OCI-LY1 (cell line): ENCODE measurements around the gene DOCK2.

Source experiments
- H2AFZ ChIP-seq: fragments of 200-600 bp; sonication (generic), shearing (Covaris generic); 2 replicates; pipeline ENCODE4 v1.6.0; 2014; ENCODE audit warnings: antibody characterized with exemption, mild to moderate bottlenecking, low read length
- H3F3A ChIP-seq: fragments of 200-600 bp; sonication (generic), shearing (Covaris generic); 2 replicates; pipeline ENCODE4 v1.6.0; 2014; ENCODE audit warnings: mild to moderate bottlenecking, antibody characterized with exemption, low read length, moderate library complexity; ENCODE audit not compliant: insufficient read depth
- H3K27ac ChIP-seq: fragments of 200-600 bp; sonication (generic); 2 replicates; pipeline ENCODE4 v1.5.1; 2014; ENCODE audit warnings: low read length, mixed run types, mild to moderate bottlenecking, low read depth; ENCODE audit not compliant: poor library complexity, severe bottlenecking
- H3K27me3 ChIP-seq: fragments of 200-600 bp; sonication (generic); 2 replicates; pipeline ENCODE4 v1.6.0; 2014; ENCODE audit warnings: antibody characterized with exemption, mild to moderate bottlenecking, low read length, moderate library complexity; ENCODE audit not compliant: insufficient read depth
- H3K36me3 ChIP-seq: fragments of 200-600 bp; sonication (generic); 2 replicates; pipeline ENCODE4 v1.6.1; 2014; ENCODE audit warnings: mild to moderate bottlenecking, antibody characterized with exemption, low read length, moderate library complexity, mixed read lengths; ENCODE audit not compliant: insufficient read depth
- H3K4me1 ChIP-seq: fragments of 200-600 bp; sonication (generic); 2 replicates; pipeline ENCODE4 v1.5.1; 2014; ENCODE audit warnings: mild to moderate bottlenecking, low read length, moderate library complexity; ENCODE audit not compliant: insufficient read depth, severe bottlenecking
- H3K4me2 ChIP-seq: fragments of 200-600 bp; sonication (generic), shearing (Covaris generic); 2 replicates; pipeline ENCODE4 v1.6.1; 2014; ENCODE audit warnings: low read length
- H3K4me3 ChIP-seq: fragments of 200-600 bp; sonication (generic); 2 replicates; pipeline ENCODE4 v1.5.1; 2014; ENCODE audit warnings: low read length, low read depth, mild to moderate bottlenecking, mixed read lengths; ENCODE audit not compliant: poor library complexity, severe bottlenecking
- H3K79me2 ChIP-seq: fragments of 200-600 bp; shearing (Covaris generic); 2 replicates; pipeline ENCODE4 v1.6.1; 2016; ENCODE audit warnings: mixed run types, low read length, mixed read lengths; ENCODE audit not compliant: insufficient read depth
- H3K9ac ChIP-seq: fragments of 200-600 bp; sonication (generic), shearing (Covaris generic); 2 replicates; pipeline ENCODE4 v1.6.1; 2014; ENCODE audit warnings: mild to moderate bottlenecking, low read length, mixed read lengths
- H3K9me2 ChIP-seq: fragments of 200-600 bp; sonication (generic), shearing (Covaris generic); 2 replicates; pipeline ENCODE4 v1.6.1; 2014; ENCODE audit warnings: low read depth, mild to moderate bottlenecking, low read length, mixed read lengths
- H3K9me3 ChIP-seq: fragments of 200-600 bp; shearing (Covaris generic); 2 replicates; pipeline ENCODE4 v1.6.1; 2014; ENCODE audit warnings: low read length, mixed read lengths
- H4K20me1 ChIP-seq: fragments of 200-600 bp; sonication (generic), shearing (Covaris generic); 2 replicates; pipeline ENCODE4 v1.6.0; 2016; ENCODE audit warnings: mild to moderate bottlenecking, low read length; ENCODE audit not compliant: insufficient read depth
- CTCF ChIP-seq: fragments of 200-600 bp; sonication (generic), shearing (Covaris generic); IDR thresholded peaks from 2 replicates; pipeline ENCODE4 v1.5.1; 2017; ENCODE audit warnings: mild to moderate bottlenecking, antibody characterized with exemption, low read length, moderate library complexity, mixed read lengths
- EZH2 ChIP-seq: fragments of 200-600 bp; sonication (generic), shearing (Covaris generic); IDR thresholded peaks from 2 replicates; pipeline ENCODE4 v1.8.0; 2017; ENCODE audit warnings: borderline replicate concordance, mixed run types, mild to moderate bottlenecking, antibody characterized with exemption, low read length, moderate library complexity, mixed read lengths

DOCK2 gene

GRCh38 chr5:169958278-169958677 is 321.2 kb downstream of the DOCK2 start:
- no peaks in the 10 kb centered on the region for H3K9me2 ChIP-seq
- no peaks in the 10 kb centered on the region for H3F3A ChIP-seq
- H3K4me2 ChIP-seq = no peak overlapping the region
- peaks cover 6% of the 10 kb centered on the region for H3K4me1 ChIP-seq
- H3K36me3 ChIP-seq = no peaks in the 10 kb centered on the region
- H3K79me2 ChIP-seq = no peaks in the 10 kb centered on the region
- H2AFZ ChIP-seq = no peak overlapping the region
- no peak overlapping the region for H3K27ac ChIP-seq
- H3K4me3 ChIP-seq = no peak overlapping the region
- no peaks in the 10 kb centered on the region for H3K27me3 ChIP-seq
- no peak for TF ChIP-seq EZH2
- TF ChIP-seq CTCF = no peak
- H4K20me1 ChIP-seq = no peaks in the 10 kb centered on the region
- no peaks in the 10 kb centered on the region for H3K9me3 ChIP-seq
- no peak overlapping the region for H3K9ac ChIP-seq

GRCh38 chr5:169960659-169961058 is 323.6 kb downstream of the DOCK2 start:
- no peak overlapping the region for H3K9ac ChIP-seq
- no peak overlapping the region for H2AFZ ChIP-seq
- H4K20me1 ChIP-seq = no peaks in the 10 kb centered on the region
- H3K27me3 ChIP-seq = no peaks in the 10 kb centered on the region
- no peaks in the 10 kb centered on the region for H3K36me3 ChIP-seq
- H3K9me3 ChIP-seq = no peaks in the 10 kb centered on the region
- no peaks in the 10 kb centered on the region for H3K79me2 ChIP-seq
- no peak overlapping the region for H3K4me3 ChIP-seq
- no peak overlapping the region for H3K4me2 ChIP-seq
- H3K27ac ChIP-seq = no peak overlapping the region
- H3K4me1 ChIP-seq = peaks cover 19% of the 10 kb centered on the region
- H3K9me2 ChIP-seq = no peaks in the 10 kb centered on the region
- H3F3A ChIP-seq = no peaks in the 10 kb centered on the region
- TF ChIP-seq CTCF = no peak

DNA sequence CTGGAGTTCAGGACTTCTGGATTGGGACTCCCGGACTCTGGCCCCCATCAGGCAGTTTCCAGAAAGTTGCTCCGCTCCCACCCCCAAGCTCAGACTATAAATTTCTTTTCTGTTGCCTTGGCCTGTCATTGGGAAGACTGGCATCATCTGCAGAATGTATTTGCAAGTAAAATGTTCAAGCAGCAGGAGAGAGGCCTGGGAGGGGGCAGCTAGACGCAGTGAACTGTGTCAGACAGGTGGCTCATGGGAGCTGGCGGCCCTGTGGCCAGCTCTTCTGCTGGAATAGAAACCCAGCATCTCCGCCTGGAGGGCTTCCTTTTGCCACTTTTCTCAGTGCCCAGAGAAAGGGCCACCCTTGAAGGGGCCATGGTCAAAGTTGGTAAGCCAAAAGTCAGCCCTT is 327.2 kb downstream of the DOCK2 start:
- 0 out of 2 replicates have a peak, but pooled peaks cover 5% of the 10 kb centered on the region for H3K36me3 ChIP-seq
- H3K79me2 ChIP-seq = no peaks in the 10 kb centered on the region
- H3K4me2 ChIP-seq = peak overlapping the region; percentile 13; the same call in 1 of the 2 replicates
- no peak overlapping the region for H2AFZ ChIP-seq
- H3K9me2 ChIP-seq = no peaks in the 10 kb centered on the region
- no peak for TF ChIP-seq EZH2
- TF ChIP-seq CTCF = no peak
- no peaks in the 10 kb centered on the region for H4K20me1 ChIP-seq
- peaks cover 19% of the 10 kb centered on the region for H3K4me1 ChIP-seq
- no peaks in the 10 kb centered on the region for H3F3A ChIP-seq
- H3K9ac ChIP-seq = no peak overlapping the region
- H3K27ac ChIP-seq = peak overlapping the region; percentile 57
- H3K9me3 ChIP-seq = no peaks in the 10 kb centered on the region
- no peaks in the 10 kb centered on the region for H3K27me3 ChIP-seq
- no peak overlapping the region for H3K4me3 ChIP-seq
